Epidermal melanocyte (primary cell): ENCODE data around the gene HSD17B3.
"Not testable (repeated sequence)": the region's sequence is repeated elsewhere in the genome, so short reads cannot be mapped to it uniquely, and the experiment has no call there.

ENCODE experiments used
- DNase-seq: peaks from one replicate; pipeline ENCODE4 v3.0.0; 2011; ENCODE audit warnings: low spot score; ENCODE audit not compliant: insufficient read length

HSD17B3 gene

DNA sequence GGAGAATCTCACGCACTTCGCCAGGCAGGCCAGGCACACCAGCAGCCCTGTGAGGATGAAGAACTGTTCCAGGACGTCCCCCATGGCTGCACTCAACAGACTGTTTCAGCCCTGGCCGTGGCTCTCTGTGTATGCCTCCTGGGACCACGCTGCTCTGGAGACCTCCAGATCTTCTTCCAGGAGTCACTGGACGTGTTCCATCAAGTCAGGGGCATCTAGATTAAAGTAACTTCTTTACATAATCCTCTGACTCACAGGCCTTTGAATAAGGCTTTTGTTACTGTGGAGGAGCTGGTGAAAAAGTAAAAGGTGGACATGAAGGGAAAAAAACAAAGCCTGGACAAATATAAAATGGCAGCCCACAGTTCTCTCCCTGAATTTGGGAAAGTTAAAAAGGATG is at the start of gene HSD17B3:
TSS of gene HSD17B3 (minus strand) at position 156 of the 400 bp plus-strand sequence. CDS start at position 84, 72 bp downstream.
- DNase-seq, result no peak

DNA sequence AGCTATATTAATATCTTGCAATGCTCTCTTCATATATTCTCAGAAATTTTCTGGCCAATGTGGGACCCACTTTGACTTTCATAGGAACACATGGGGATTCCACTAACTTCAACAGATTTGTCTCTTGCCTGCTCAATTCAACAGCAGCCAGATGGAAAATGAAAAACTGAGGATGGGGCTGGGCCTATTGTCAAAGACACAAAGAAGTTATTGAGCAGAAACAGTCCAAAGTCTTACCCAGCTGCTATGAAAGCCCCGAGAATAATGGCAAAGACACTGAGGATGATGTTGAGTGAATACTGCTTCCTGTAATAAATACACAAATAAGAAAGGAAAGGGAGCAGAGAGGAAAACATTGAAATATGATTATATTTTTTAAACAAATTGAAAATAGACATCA is 48.9 kb upstream of the HSD17B3 start:
- no peak for DNase-seq

GRCh38 chr9:96348261-96348660 is 46.3 kb upstream of the HSD17B3 start:
- no peak for DNase-seq

GRCh38 chr9:96345551-96345950 is 43.6 kb upstream of the HSD17B3 start:
- DNase-seq, result no peak

DNA sequence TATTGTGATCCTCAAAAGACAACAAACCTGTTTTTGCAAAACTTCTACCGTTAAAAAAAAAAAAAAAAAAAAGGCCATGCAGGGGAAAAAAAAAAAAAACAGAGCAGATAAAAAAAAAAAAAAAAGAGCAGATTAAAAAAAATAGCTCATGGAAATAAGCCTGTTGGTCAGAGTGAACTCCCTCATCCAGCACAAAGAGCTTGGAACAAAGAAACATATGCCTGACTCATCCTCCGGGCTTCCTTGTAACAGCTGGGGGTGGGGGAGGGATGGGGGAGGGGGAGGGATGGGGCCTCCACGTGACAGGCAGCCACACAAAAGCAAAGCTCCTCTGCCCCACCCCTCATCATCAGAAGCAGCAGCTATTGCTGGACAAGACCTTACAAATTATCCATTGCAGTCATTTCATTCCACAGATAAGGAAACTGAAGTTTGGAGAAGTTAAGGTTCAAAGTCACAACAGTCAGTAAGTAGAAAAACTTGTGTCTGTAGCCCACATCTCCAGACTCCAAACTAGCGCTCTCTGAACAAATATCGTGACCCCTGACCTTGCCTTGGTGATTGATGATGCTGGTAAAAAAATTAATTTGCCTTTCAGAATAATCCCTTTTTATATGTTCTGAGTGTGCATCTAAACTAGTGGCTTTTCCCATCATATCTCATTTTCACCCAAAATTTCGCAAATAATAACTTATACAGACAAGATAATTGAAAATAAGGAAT is 42.6 kb upstream of the HSD17B3 start:
- peak; percentile 76 for DNase-seq

DNA sequence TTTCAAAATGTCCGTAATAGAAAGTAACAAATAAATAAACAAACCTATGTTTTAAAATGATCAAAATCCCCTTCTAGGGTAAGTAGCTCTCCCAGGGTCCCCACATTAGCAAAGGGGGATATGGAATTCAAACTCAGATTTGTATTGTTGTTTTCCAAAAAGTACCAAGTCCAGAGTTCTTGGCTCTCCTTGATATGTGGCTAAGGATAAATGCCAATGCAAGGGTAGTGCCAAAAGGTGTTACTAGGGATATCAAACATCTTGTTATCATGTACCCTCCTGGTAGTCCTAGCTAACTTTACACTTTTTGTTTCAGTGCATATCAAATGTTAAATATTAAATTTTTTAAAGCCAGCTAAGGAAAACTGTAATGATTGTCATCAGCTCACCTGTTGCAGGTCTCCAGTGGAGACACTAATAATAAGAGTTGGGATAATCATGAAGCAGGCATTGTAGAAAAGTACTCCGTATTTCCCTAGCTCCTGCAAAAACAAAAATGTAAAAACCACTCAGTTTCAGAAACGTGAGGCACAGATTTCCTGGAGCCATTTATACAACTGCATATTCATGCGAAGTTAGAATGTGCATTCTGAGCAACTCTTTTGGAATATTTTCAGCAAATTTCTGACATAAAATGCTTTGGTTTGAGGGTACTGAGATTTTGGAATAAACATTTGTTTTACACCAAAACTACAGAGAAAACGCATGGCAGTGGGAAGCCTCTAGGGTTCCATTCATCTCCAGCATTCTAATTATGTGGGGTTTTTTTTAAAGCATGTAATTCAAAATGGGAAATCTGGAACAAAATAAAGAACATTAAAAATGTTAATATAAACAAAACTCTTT is 41.8 kb upstream of the HSD17B3 start:
- DNase-seq, result no peak

DNA sequence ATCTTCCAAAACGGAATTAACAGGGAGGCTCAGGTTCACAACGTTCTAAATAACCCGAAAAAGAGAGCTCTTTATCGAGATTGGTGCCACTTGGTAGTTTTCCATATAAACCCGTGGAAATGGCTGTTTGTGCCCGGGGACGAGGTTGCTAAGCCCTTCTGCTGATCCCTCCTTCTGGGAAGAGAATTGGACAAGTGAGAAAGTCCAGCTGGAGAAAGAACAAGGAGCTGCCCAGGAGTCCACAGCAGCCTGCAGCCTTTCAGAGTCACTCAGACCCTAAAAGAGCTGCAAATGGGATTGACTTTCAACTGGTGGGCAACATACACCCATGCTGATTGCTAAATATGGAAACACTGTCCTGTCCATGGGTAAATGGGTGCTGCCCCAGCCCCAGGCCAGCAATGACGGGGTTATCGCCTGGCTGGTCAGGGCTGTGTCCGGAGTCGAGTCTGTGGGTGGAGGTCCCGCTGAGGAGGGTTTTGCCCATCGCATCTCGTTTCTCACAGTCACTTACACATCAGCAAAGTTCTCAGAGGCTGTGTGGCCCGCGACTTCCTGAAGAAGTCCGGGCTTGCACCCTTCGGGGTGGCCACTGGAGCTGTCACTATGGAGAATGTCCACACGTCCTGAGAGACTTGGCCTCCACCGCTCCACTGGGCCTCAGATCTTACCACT is 40.7 kb upstream of the HSD17B3 start:
- DNase-seq, result no peak

GRCh38 chr9:96340707-96341106 is 38.7 kb upstream of the HSD17B3 start:
- no peak for DNase-seq

- no peak for DNase-seq
These were observed 36.3 kb upstream of the HSD17B3 start for GRCh38 chr9:96338299-96338698.

GRCh38 chr9:96333958-96334357 is 32.0 kb upstream of the HSD17B3 start:
- DNase-seq, result no peak

- DNase-seq, result no peak
These were observed 29.4 kb upstream of the HSD17B3 start for GRCh38 chr9:96331236-96331947.

GRCh38 chr9:96327694-96328352 is 25.8 kb upstream of the HSD17B3 start:
- DNase-seq, result peak; percentile 67

GRCh38 chr9:96323169-96323568 is 21.2 kb upstream of the HSD17B3 start:
- DNase-seq, result no peak

- DNase-seq, result not testable (repeated sequence)
These were observed 20.8 kb upstream of the HSD17B3 start for GRCh38 chr9:96322736-96323135.

GRCh38 chr9:96322210-96322609 is 20.2 kb upstream of the HSD17B3 start:
- DNase-seq, result not testable (repeated sequence)

GRCh38 chr9:96321515-96321914 is 19.5 kb upstream of the HSD17B3 start:
- DNase-seq, result no peak

DNA sequence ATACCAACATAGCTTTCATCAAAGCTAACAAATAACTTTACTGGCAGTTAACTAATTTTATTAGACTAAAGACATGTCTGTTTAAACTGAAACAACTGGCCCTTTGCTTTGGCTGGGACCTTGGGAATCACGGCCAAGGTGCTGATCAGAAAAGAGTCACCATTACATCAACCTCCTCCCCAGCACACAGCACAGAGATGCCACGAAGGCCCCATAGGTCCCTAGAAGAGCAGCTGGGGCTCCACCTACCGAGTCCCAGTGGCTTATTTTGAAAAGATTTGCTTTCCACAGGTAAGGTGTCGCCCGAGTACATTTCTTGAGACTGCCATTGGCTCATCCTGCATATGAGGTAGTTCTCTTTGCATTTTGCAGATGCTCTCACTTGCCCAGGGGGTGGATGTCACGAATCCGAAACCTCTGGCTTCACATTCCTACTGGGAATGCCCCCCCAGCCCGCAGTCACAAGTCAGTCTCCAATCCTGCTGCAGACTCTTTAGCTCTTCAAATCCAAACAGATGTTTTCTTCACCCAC is 18.8 kb upstream of the HSD17B3 start:
- DNase-seq, result no peak

DNA sequence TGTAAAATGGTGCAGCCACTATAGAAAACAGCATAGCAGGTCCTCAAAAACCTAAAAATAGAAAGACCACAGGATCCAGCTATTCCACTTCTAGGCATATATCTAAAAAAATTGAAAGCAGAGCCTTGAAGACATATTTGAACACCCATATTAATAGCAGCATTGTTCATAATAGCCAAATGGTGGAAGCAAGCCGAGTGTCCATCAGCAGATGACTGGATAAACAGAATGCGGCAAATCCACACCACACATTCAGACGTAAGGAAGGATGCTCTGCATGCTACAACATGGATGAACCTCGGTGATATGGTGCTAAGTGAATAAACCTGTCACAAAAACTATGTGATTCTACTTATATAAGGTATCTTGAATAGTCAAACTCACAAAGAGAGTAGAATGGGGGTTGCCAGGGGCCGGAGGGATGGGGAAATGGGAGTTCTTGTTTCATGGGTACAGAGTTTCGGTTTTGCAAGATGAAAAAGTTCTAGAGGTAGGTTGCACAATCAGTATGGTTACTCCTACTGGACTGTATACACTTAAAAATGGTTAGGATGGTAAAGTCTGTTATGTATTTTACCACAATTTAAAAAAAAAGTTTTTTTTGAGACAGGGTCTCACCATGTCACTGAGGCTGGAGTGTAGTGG is 17.1 kb upstream of the HSD17B3 start:
- no peak for DNase-seq

DNA sequence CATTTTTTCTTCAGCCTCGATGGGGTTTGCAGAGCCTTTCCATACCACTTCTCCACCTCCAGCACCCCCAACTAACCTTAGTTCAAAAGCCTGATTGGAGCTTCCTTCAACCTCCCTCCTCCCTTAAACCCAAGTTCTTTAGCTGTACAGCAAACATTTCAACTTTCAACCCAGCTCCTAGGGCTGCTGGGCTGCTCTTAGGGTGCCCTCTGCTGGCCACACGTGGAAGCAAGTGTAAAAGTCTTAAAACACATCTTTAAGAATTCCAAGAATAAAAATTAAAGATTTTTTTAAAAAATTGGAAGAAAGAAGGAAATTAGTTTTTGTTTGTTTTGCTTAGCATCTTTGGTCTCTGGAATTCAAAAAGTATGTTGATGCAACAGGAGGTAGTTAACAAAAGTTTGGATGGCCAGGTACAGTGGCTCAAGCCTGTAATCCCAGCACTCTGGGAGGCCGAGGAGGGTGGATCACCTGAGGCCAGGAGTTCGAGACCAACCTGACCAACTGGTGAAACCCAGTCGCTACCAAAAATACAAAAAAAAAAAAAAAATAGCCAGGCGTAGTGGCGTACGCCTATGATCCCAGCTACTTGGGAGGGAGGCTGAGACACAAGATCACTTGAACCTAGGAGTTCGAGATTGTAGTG is 15.5 kb upstream of the HSD17B3 start:
- DNase-seq, result peak; percentile 74

DNA sequence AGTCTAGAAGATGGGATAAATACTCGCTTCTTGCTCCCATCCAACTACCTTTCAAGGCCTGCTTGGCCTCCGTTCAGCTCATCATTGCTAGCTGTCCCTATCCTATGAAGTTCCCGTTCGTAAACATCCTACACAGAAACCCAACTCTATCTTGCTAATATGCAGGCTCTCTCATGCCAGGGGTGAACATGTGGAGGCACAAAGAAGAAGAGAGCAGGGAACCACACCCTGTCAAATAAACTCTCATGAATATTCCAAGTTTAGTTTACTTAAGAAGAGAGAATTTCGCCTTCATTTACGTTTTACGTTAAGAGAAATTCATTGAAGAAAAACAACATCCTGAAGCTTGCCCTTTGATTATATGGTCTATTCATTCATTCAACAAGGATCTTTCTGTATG is 7.9 kb upstream of the HSD17B3 start:
- DNase-seq, result no peak
